ENCODE data around the gene FAM83G. TPM values are rescaled to one million over a fixed set of nuclear protein-coding genes. Genes with fewer than 3 reads are reported as not detected.
"Not testable (repeated sequence)": the region's sequence is repeated elsewhere in the genome, so short reads cannot be mapped to it uniquely, and the experiment has no call there.

The FAM83G gene
- total RNA-seq, 3 donors from 2014 or later, result 18.9 to 40.4 (median 29.1) TPM

- intact Hi-C loops (cut with DNase I, micrococcal nuclease); DNase-seq; H3K4me3 ChIP-seq; ATAC-seq; H3K9me3 ChIP-seq; H3K36me3 ChIP-seq (ENCODE audit: low read depth); H3K4me1 ChIP-seq (ENCODE audit: low read depth): not testable (repeated sequence)
Observed at GRCh38 chr17:19036186-19036585, 31.6 kb upstream of the FAM83G start.

GRCh38 chr17:19032377-19032988 is 27.9 kb upstream of the FAM83G start:
- H3K36me3 ChIP-seq (ENCODE audit: low read depth); H3K4me1 ChIP-seq (ENCODE audit: low read depth); DNase-seq; H3K9me3 ChIP-seq; intact Hi-C loops (cut with DNase I, micrococcal nuclease); H3K4me3 ChIP-seq: not testable (repeated sequence)
- ATAC-seq, result peak; percentile 91

GRCh38 chr17:19031729-19032128 is 27.2 kb upstream of the FAM83G start:
- H3K36me3 ChIP-seq (ENCODE audit: low read depth); intact Hi-C loops (cut with DNase I, micrococcal nuclease); H3K9me3 ChIP-seq; H3K4me1 ChIP-seq (ENCODE audit: low read depth); H3K4me3 ChIP-seq: not testable (repeated sequence)
- peak; percentile 27 for TF ChIP-seq CTCF (IDR thresholded peaks at IDR 0.05)
- DNase-seq (peak; percentile 69 to 86 (median 84)), ATAC-seq (peak; percentile 83)

- intact Hi-C loops (cut with DNase I, micrococcal nuclease); H3K4me3 ChIP-seq: not testable (repeated sequence)
- peak; percentile 31 for ATAC-seq
Observed at GRCh38 chr17:19030771-19031449, 26.3 kb upstream of the FAM83G start.

GRCh38 chr17:19029740-19030139 is 25.2 kb upstream of the FAM83G start:
- ATAC-seq; H3K9me3 ChIP-seq; DNase-seq; H3K36me3 ChIP-seq (ENCODE audit: low read depth); H3K4me1 ChIP-seq (ENCODE audit: low read depth); H3K4me3 ChIP-seq; intact Hi-C loops (cut with DNase I, micrococcal nuclease): not testable (repeated sequence)

More at GRCh38 chr17:19030771-19031449, 26.3 kb upstream of the FAM83G start:
- H3K9me3 ChIP-seq; H3K4me1 ChIP-seq (ENCODE audit: low read depth); DNase-seq; H3K36me3 ChIP-seq (ENCODE audit: low read depth): not testable (repeated sequence)

- H3K36me3 ChIP-seq (ENCODE audit: low read depth); DNase-seq; H3K4me1 ChIP-seq (ENCODE audit: low read depth); intact Hi-C loops (cut with DNase I, micrococcal nuclease); H3K4me3 ChIP-seq; H3K9me3 ChIP-seq: not testable (repeated sequence)
- ATAC-seq, result peak; percentile 69
Observed at GRCh38 chr17:19028671-19029070, 24.1 kb upstream of the FAM83G start.

GRCh38 chr17:19024101-19025078 is 19.8 kb upstream of the FAM83G start:
- no peak for TF ChIP-seq CTCF (IDR thresholded peaks at IDR 0.05)
- DNase-seq (peak in 2 of 3 donors; percentile 14 to 47), ATAC-seq (no peak)
- Histone ChIP-seq H3K4me1 (ENCODE audit: low read depth) (no peaks in the 10 kb centered on the region), H3K36me3 (ENCODE audit: low read depth) (no peaks in the 10 kb centered on the region), H3K4me3 (no peak overlapping the region), H3K9me3 (no peaks in the 10 kb centered on the region)
- intact Hi-C loops (cut with DNase I, micrococcal nuclease), result no loop called here

Measured in mucosa of descending colon (tissue), 3 donors.